ENCODE data around the gene SPINK2.

GRCh38 chr4:56817840-56818491 lies 3.5 kb downstream of the SPINK2 start:
- no peak for TF ChIP-seq CTCF (IDR thresholded peaks at IDR 0.05)
- TF ChIP-seq POLR2A (IDR thresholded peaks at IDR 0.05) = no peak

Data from esophagus squamous epithelium (tissue), 4 donors.